Activated T-cell treated with anti-CD3 and anti-CD28 coated beads for 48 hours (primary cell): ENCODE measurements around the gene TFIP11.

Experiments used
- DNase-seq: peaks from one replicate; pipeline ENCODE4 v3.0.0-alpha.2; 2020; ENCODE audit warnings: low read depth

The TFIP11 gene

GRCh38 chr22:26512149-26512793 lies at the start of gene TFIP11:
Gene TFIP11 (minus strand): TSS chr22:26512473. CDS start chr22:26510272, 2,201 bp downstream.
- peak; percentile 92 for DNase-seq

- no peak for DNase-seq
These were observed 49.6 kb upstream of the TFIP11 start for GRCh38 chr22:26561756-26562417.

- no peak for DNase-seq
These were observed 47.8 kb upstream of the TFIP11 start for GRCh38 chr22:26559961-26560575.

DNA sequence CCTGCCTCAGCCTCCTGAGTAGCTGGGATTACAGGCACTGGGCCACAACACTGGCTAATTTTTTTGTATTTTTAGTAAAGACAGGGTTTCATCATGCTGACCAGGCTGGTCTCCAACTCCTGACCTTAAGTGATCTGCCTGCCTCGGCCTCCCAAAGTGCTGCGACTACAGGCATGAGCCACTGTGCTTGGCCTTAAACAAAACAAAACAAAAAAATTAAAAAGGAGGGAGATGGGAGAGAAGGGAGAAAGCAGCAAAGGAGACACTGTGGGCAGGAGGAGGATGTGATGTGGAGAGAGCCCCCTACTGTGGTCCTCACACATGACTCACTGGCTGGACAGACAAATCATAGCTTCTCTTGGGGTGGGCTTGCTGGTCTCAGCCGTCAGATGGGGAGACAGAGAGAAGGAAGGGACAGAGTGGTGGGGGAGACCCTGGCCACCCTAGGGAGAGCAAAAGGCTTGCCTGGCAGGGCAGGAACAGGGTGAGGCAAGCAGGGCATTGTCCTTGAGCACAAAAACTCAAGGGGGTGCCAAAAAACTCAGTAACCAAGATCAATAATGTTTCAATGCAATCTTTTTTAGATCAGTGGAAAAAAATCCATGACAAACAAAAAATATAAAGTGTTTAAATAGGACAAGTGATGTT lies 46.1 kb upstream of the TFIP11 start:
- no peak for DNase-seq

DNA sequence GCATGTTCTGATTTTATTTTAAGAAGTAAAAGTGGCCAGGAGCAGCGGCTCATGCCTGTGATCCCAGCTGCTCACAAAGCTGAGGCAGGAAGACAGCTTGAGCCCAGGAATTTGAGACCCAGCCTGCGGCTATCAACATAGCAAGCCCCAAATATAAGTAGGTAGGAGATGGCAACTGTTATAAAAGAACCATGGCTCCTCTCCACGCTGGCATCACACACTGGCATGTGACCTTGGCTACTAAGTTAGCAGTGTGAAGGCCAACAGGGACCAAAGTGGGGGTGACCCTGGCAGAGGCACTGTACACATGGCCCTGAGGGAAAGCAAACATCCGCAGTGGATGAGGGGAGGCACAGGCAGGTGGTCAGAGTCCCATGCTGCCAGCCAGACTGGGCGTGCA lies 44.6 kb upstream of the TFIP11 start:
- no peak for DNase-seq

GRCh38 chr22:26555478-26555877 lies 43.2 kb upstream of the TFIP11 start:
- no peak for DNase-seq

GRCh38 chr22:26554956-26555355 lies 42.7 kb upstream of the TFIP11 start:
- DNase-seq: no peak

DNA sequence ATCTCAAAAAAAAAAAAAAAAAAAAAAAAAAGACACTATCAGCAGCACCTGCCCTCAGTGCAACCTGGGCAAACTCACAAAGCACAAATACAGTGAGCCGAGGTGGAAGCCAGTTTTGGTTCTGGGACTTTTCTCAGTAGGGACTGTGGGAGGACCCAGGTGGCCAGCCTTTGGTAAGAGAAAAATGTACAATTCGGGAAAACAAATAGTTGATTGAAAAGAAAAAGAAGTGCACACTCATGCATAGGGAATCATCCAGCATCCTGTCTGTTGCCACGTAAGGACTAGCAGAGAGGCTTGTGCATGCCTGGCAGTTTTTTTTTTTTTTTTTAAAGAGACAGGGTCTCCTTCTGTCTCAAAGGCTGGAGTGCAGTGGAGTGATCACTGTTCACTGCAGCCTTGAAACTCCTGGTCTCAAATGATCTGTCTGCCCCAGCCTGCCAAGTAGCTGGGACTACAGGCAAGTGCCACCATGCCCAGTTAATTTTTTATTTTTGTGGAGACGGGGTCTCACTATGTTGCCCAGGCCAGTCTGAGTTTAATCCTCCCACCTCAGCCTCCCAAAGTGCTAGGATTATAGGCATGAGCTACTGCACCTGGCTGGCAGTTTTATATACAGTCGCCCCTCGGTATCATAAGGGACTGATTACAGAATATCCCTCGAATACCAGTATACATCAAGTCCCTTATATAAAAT lies 40.9 kb upstream of the TFIP11 start:
- DNase-seq: no peak

- DNase-seq: no peak
These were observed 40.2 kb upstream of the TFIP11 start for GRCh38 chr22:26552466-26552865.

GRCh38 chr22:26551568-26551967 lies 39.3 kb upstream of the TFIP11 start:
- no peak for DNase-seq

GRCh38 chr22:26550498-26551033 lies 38.3 kb upstream of the TFIP11 start:
- DNase-seq: no peak

GRCh38 chr22:26549902-26550497 lies 37.7 kb upstream of the TFIP11 start:
- DNase-seq: no peak

DNA sequence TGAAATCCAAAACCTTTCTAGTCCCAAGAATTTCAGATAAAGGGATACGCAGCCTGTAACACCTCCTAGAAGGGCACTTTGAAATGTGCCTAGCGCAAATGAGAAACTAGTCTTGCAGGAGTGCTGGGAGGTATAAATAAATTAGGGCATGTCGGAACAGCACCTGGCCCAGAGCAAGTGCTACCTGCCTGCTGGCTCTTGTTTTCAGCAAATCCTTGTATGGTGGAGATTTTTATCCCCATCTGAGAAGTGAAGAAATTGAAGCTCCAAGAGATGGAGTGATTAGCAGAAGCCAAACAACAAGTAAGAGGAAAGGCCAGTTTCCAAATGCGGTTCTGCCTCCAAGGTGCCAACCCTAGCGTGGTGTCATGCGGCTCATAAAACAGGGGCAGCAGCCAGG lies 36.7 kb upstream of the TFIP11 start:
- no peak for DNase-seq

DNA sequence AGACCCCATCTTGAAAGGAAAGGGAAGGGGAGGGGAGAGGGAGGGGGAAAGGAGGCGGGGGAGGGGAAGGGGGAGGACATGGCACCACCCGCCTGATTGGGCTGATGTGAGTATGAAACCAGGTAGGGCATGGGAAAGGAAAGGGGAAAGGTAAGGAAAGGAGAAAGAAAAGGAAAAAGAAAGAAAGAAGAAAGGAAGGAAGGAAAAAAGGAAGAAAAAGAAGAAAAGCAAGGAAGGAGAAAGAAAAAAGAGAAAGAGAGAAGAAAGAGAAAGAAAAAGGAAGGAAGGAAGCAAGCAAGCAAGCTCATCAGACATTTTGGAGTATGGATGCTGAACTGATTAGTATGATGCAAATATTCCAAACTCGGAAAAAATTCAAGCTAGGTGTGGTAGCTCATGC lies 36.0 kb upstream of the TFIP11 start:
- no peak for DNase-seq

DNA sequence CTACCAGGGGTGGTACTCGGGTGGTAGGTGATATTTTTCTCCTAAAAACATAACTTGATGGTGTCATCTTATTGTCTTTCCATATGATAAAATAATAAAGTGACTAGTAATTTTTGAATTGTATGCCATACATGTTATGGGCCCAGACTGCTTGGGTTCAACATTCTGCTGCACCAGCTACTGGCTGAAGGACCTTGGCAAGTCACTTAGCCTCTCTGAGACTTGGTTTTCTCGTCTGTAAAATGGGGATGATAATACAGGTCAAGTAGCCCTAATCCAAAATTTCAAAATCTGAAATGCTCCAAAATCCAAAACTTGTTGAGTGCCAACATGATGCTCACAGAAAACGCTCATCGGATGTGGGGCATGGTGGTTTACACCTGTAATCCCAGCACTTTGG lies 35.6 kb upstream of the TFIP11 start:
- no peak for DNase-seq

GRCh38 chr22:26547426-26547825 lies 35.2 kb upstream of the TFIP11 start:
- DNase-seq: peak; percentile 12

DNA sequence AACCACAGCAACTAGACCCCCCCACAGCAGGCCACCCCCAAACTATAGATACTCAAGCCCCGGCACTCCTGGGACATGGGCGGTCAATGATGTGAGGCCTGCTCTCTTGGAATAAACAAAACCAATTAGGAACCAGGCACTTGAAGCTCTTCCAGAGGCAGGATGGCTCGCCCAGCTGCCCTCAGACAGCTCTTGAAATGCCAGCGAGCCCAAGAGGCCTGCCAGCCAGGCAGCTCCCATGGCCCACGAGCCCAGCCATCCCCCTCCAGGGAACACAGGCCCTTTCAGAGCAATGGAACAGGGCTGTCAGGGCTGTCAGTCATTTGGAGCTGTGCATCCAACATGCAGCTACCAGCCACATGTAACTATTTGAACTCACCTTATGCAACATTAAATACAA lies 34.0 kb upstream of the TFIP11 start:
- no peak for DNase-seq

GRCh38 chr22:26545827-26546226 lies 33.6 kb upstream of the TFIP11 start:
- DNase-seq: no peak

GRCh38 chr22:26545385-26545784 lies 33.1 kb upstream of the TFIP11 start:
- DNase-seq: no peak

- DNase-seq: no peak
These were observed 32.2 kb upstream of the TFIP11 start for GRCh38 chr22:26544489-26544888.

DNA sequence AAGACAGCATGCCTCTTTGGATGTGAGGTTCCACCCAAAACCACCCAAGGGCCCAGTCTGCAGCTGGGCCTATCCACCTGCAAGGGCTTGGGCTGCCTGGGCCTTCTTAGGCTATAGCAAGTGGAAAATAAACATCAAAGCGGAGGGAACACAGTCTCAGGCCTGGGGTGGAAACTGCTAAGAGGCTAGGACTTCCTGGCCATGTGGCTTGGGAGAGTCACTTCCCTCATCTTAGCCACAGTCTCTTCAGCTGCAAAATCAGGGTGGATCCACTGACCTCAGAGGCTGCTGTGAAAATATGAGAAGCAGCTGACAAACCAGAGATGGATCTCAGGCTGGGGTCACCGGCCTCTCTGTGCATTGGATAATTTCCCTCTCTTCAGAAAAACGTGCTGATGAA lies 30.6 kb upstream of the TFIP11 start:
- no peak for DNase-seq
